ENCODE data around the gene EGLN2.
"Not testable (repeated sequence)": the region's sequence is repeated elsewhere in the genome, so short reads cannot be mapped to it uniquely, and the experiment has no call there.

Gene EGLN2

DNA sequence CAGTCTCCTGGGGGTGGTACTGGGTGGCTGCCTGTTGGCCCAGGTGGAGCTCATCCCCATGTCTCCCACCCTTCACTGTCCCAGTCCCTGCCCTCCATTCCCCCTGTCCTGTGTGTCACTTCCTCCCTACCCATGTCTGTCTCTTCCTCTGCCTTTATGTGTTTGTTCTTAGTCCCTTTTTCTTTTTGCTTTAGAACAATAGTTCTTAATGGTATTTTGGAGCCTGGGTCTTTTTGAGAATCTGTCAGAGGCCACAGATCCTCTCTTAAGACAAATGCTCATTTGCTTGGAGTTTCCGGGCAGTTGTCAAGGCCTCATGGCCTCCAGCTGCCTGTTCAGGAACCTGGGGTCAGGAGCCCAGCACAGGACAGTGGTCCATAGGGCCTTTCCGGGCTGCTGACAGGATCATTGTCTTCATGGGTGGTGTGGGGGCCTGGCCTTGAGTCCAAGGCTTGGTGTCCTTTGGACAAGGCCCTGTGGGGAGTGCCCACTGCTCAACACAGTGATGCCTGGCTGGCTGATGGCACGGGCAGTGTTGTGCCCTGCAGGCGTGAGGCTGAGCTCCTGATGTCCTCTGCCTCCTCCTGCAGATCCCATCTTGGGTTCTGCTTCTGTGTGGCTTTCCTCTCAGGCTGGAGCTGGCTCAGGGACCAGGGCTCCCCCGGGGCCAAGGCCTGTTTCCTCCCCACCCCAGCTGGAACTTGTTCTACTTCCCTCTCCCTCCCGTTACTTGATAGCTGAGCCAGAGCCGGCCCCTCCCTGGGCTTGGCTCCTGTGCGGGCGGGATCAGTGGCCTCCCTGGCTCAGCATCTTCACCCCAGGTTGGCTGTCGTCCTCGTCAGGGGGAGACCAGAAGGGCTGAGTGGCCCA, 3.5 kb downstream of the EGLN2 start:
- no peak for ATAC-seq

DNA sequence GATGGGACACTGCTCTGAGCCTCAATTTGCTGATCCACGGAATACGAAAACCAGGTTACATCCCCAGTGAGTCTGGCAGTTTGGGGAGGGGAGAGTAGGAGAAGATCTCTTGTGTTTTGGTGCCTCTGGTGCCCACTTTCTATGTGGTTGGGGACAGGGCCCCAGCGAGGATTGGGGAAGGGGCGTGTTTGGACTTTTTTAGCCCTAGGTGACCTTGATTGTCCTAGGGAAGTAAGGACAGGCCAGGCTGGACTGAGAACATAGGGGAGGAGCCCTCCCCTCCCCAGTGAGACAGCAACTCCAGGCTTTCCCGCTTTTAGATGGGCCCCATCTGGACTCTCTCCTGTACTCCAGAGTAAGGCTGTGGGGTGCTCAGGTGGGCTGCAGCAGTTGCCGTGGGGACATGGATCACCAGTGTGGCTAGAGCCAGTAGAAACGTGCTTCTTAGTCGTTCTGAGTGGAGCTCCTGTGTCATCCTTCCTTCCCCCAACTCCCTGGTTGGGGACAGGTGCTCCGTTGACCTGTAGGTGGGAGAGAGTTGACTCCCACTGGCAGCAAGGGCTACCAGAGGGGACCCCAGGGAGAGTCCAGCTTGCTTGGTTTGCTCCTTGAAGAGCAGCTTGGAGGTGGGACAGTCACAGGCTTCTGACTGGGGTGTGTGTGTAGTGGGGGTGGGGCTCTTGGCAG, 4.3 kb downstream of the EGLN2 start:
- ATAC-seq, result no peak

DNA sequence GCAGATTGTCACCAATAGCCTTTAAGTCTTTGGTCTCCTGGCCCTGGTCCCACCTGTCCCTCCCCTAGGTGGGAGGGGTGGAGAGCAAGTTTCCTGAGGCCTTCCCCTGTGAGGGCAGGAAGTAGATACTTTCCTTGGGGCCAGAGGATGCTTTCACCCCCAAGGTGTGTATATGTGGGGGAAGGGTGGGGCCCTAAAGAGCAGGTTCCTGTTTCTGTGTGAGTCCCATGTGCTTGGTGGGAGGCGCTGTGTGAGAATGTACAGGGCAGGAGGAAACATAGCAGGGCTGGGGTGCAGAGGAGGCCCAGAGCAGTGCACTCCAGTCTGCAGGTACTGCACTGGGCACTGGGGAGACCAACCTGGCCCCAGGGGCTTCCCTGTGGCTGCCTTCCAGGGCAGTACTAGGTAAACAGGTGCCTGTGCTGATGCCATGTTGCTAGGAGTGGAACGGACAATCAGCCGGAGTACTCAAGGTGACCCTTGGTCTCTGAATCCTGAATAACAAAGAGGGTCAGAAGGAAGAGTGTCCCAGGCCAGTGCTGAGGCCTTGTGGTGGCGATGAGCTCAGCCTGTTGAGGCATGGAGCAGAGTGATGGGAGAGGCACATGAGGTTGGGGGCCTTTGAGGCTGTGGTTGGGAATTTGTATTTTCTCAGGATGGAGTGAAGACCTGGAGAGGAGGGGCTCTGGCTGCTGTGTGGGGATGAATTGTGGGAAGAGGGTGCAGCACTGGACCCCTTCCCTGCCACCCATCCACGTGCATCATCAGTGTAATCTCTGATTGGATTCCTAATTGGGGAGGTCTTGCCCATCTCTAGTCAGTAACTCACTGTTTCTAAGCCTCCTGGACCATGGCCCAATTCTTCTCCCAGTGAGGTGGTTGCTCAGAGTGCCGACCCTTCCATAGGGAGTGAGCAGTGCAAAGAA, 5.1 kb downstream of the EGLN2 start:
- ATAC-seq, result peak; percentile 24 to 32

DNA sequence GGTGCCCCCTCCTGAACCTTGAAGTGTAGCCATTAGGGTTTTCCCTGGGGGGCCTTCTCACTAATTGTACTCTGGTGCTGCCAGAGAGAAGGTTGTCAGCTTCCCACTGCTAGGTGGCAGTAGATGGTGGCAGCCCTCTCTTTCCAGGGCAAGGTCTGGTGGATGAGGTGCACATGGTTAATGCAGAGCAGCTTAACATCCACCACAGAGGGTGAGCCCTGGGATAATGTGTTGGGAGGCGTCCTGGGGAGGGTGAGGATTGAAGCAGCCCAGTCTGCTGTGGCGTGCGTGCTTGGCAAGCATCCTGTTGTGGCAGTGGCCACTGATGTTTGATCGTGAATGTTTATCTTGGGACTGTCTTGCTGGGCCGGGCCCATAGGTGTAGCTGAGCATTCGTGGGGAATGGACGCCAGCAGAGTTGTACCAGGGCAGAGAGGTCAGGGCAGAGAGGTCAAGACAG, 5.8 kb downstream of the EGLN2 start:
- ATAC-seq, result no peak

DNA sequence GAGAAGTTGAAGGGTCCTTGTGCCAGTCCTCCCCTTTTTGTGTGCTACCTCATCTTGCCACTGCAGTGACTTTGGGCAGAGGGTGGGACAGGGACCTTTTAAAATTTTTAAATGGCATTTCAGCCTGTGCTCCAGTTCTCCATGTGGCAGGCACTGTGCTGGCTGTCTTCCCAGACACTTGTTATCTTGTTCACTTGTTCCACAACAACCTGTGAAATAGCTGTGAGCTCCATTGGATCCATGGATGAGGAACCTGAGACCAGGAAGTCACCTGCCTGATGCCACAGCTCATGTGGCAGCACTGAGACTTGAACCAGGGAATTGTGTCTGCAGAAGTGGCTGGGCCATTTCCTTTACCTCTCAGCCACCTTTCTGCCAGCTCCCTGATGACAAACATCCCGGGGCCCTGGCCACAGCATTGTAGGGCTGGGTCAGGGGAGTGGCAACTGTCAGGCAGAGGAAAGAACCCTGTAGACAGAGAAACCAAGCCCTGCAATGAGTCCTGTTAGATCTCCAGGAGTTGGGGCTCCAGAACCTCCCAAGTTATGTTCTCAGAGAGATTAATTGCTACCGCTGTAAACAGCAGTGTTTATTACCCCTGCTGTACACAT, 6.4 kb downstream of the EGLN2 start:
- ATAC-seq, result no peak

GRCh38 chr19:40806423-40807146, 7.6 kb downstream of the EGLN2 start:
- peak; percentile 57 to 67 for ATAC-seq

GRCh38 chr19:40807147-40808020, 8.4 kb downstream of the EGLN2 start:
- ATAC-seq, result no peak

- no peak for ATAC-seq
Measured at GRCh38 chr19:40808021-40808325, 9.0 kb downstream of the EGLN2 start.

DNA sequence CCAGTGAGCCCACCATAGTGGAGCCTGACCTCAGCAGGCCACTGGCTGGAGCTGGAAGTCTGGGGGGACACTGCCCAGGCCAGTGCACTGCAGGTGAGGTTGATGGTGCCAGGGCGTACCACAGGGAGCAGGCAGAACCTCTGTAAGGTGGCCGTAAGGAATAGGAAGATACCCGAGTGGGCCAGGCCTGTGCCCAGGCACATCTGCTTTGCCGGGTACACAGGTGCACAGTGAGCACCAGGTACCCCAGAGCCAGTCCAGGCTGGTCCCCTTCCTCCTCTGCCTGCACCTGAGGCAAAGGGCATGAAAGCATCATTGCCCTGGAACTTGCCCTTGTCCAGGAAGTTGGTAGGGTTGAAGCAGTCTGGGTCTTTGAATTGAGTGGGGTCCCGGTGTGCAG, 9.5 kb downstream of the EGLN2 start:
- ATAC-seq, result no peak

- no peak for ATAC-seq
Measured at GRCh38 chr19:40809358-40810086, 10.5 kb downstream of the EGLN2 start.

- ATAC-seq, result no peak
Measured at GRCh38 chr19:40810160-40810559, 11.2 kb downstream of the EGLN2 start.

GRCh38 chr19:40810649-40811408, 11.8 kb downstream of the EGLN2 start:
- ATAC-seq, result peak; percentile 82 to 85

- no peak for ATAC-seq
Measured at GRCh38 chr19:40811478-40812341, 12.7 kb downstream of the EGLN2 start.

DNA sequence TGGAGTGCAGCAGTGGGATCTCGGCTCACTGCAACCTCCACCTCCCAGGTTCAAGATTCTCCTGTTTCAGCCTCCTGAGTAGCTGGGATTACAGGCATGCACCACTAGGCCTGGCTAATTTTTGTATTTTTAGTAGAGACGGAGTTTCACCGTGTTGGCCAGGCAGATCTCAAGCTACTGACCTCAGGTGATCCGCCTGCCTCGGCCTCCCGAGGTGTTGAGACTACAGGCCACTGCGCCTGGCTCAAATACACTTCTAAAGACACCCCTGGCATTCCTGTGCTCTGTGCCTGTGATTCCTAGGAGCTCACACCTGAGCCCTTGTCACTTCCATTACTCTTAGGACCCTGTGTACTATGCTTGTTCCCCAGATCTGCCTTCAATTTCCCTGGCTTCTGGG, 13.6 kb downstream of the EGLN2 start:
- not testable (repeated sequence) for ATAC-seq

DNA sequence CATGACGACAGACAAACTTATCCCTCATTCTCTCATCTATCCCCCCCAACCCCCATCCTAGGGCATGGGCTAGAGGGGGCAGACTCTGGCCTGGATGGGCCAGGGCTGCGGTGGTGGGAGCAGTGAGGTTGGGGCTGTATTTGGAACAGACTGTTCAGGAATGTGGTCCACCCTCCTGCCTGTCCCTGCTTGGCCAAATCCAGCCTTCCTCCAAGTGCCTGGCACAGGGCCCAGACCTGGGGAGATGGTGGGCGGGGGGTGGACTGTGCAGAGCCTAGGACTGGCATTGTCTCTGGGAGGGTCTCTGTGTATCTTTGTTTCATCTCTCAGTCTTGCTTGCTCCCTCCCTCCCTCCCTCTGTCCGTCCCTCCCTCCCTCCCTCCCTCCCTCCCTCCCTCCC, 14.2 kb downstream of the EGLN2 start:
- ATAC-seq, result no peak

- ATAC-seq, result no peak
Measured at GRCh38 chr19:40815223-40815622, 16.2 kb downstream of the EGLN2 start.

- peak; percentile 95 to 96 for ATAC-seq
Measured at GRCh38 chr19:40818480-40819399, 19.7 kb downstream of the EGLN2 start.

Measured in activated CD4-positive, CD25-positive, alpha-beta regulatory T cell treated with anti-CD3 and anti-CD28 coated beads, Interleukin-2, amount 50 U/mL, for 24 hours (primary cell).